Esophagus squamous epithelium (tissue), 5 donors: ENCODE results near the gene CDKN2D. TPM values are rescaled to one million over a fixed set of nuclear protein-coding genes. Genes with fewer than 3 reads are reported as not detected.
A peak's percentile ranks its signal among the peaks of the same experiment; 100 is the strongest.
"Not testable (repeated sequence)": the region's sequence is repeated elsewhere in the genome, so short reads cannot be mapped to it uniquely, and the experiment has no call there.

Source experiments
- DNase-seq: peaks from one replicate; lab custom pipeline; 2025; lab: John Stamatoyannopoulos, UW
- H3K27ac ChIP-seq, 4 donors: fragments of 200-600 bp; sonication (generic); one replicate each; pipeline ENCODE4 v1.5.1; 2016 to 2019; ENCODE audit warnings: mild to moderate bottlenecking in 1 of 4
- H3K27me3 ChIP-seq, 4 donors: fragments of 200-600 bp; sonication (generic); 1 replicate in 3 of 4; 2 replicates in 1 of 4; pipeline versions ENCODE4 v1.5.1 to v1.6.0; 2017 to 2021; ENCODE audit warnings: antibody characterized with exemption in 1 of 4
- H3K36me3 ChIP-seq, 3 donors: fragments of 200-600 bp; sonication (generic); one replicate each; pipeline ENCODE4 v1.5.1; 2016 to 2019
- H3K4me1 ChIP-seq, 3 donors: fragments of 200-600 bp; sonication (generic); one replicate each; pipeline ENCODE4 v1.5.1; 2017 to 2019
- H3K4me3 ChIP-seq, 4 donors: fragments of 200-600 bp; sonication (generic); 1 replicate in 3 of 4; 2 replicates in 1 of 4; pipeline ENCODE4 v1.5.1; 2016 to 2019; ENCODE audit warnings: mild to moderate bottlenecking in 2 of 4, moderate library complexity in 1 of 4
- H3K9me3 ChIP-seq, 3 donors: fragments of 200-600 bp; sonication (generic); one replicate each; pipeline ENCODE4 v1.5.1; 2016 to 2019
- POLR2A ChIP-seq, 4 donors: fragments of 450-650 bp; IDR thresholded peaks; one replicate each; pipeline ENCODE4 v1.6.1; 2017; ENCODE audit warnings: antibody characterized with exemption in 4 of 4, mild to moderate bottlenecking in 4 of 4, moderate library complexity in 3 of 4
- WGBS, 2 donors: methylation state at CpG; one replicate each; pipeline ENCODE4 v1.1.5; 2018; 5-methylcytosine and 5-hydroxymethylcytosine counted together
- intact Hi-C: fragments of 100-400 bp; cut with DNase I; formaldehyde crosslinking; loops from one replicate; pipeline ENCODE4 v1.15.0; 2022
- total RNA-seq, 4 donors: library from RNA; depleted of rRNA; stranded (reverse); fragments of >200 nt; gene quantifications; one replicate each; pipeline ENCODE4 v1.1.0, GENCODE V29; 2016
- TF ChIP-seq, protein P1 (sequence below), 6 experiments: fragments of 450-650 bp in 4 of 6; fragments of 200-600 bp in 2 of 6; sonication (generic) in 2 of 6; IDR thresholded peaks; one replicate each; pipeline ENCODE4 v1.5.1; 2016 to 2019; ENCODE audit warnings: antibody characterized with exemption in 6 of 6, mild to moderate bottlenecking in 4 of 6, moderate library complexity in 4 of 6
- donor health status: DM: yes; HTN: yes; CAD: no.

Gene CDKN2D
- total RNA-seq, 4 donors from 2014 or later, result 5.1 to 14.4 (median 6.2) TPM

- Histone ChIP-seq H3K36me3 (peaks cover 0 to 67% (median 5%) of the 10 kb centered on the region in 3 donors), H3K27me3 (peaks cover 0 to 7% (median 0%) of the 10 kb centered on the region in 4 donors), H3K4me1 (peaks cover 0 to 24% (median 0%) of the 10 kb centered on the region in 3 donors), H3K9me3 (no peaks in the 10 kb centered on the region), H3K4me3 (no peak overlapping the region), H3K27ac (no peak overlapping the region)
- DNase-seq, result no peak
- TF ChIP-seq, protein P1, sequence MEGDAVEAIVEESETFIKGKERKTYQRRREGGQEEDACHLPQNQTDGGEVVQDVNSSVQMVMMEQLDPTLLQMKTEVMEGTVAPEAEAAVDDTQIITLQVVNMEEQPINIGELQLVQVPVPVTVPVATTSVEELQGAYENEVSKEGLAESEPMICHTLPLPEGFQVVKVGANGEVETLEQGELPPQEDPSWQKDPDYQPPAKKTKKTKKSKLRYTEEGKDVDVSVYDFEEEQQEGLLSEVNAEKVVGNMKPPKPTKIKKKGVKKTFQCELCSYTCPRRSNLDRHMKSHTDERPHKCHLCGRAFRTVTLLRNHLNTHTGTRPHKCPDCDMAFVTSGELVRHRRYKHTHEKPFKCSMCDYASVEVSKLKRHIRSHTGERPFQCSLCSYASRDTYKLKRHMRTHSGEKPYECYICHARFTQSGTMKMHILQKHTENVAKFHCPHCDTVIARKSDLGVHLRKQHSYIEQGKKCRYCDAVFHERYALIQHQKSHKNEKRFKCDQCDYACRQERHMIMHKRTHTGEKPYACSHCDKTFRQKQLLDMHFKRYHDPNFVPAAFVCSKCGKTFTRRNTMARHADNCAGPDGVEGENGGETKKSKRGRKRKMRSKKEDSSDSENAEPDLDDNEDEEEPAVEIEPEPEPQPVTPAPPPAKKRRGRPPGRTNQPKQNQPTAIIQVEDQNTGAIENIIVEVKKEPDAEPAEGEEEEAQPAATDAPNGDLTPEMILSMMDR (IDR thresholded peaks at IDR 0.05), result no peak
- TF ChIP-seq POLR2A (IDR thresholded peaks at IDR 0.05), result no peak
- intact Hi-C loops, result no loop called here
- WGBS, 2 donors, result 82 to 87% methylated on average over 12 to 13 of the region's 13 CpGs
Measured at GRCh38 chr19:10582091-10582490, 13.3 kb upstream of the CDKN2D start.

DNA sequence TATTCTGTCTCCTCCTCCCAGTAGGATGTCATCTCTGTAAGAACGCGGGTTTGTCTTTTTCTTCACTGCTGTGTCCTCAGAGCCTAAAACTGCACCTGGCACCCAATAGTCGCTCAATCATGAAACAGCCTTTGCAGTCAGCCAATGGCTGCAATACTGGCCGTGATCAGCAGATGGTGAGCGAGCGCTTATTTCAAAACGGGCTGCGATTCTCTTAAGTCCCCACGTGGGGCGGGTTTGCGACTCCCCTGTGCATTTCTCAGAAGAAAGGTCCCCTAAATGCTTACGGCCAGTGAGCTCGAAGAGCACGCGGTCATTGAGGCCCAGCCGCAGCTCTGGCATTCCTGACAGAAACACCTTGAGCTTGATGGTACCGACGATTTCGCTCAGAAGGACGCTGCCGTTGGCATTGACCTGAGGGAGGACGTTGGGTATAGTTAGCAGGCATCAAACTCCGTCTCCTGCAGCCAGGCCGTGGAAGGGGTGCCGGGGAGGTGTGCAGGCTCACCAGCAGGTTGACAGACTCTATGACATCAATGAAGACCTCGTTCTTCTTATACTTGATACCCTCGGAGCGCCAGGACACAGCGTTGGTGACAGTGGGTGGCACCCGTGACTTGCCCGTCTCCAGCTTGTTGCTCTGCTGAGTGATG lies 12.3 kb upstream of the CDKN2D start:
- WGBS, 2 donors, result 0 to 3% methylated on average over 4 to 14 of the region's 31 CpGs
- Histone ChIP-seq H3K27ac (no peak overlapping the region), H3K36me3 (peaks cover 0 to 77% (median 5%) of the 10 kb centered on the region in 3 donors), H3K27me3 (no peaks in the 10 kb centered on the region), H3K9me3 (no peaks in the 10 kb centered on the region), H3K4me1 (peaks cover 0 to 17% (median 0%) of the 10 kb centered on the region in 3 donors), H3K4me3 (peak overlapping the region in 1 of 4 donors; percentile 1)
- TF ChIP-seq POLR2A (IDR thresholded peaks at IDR 0.05), result no peak
- TF ChIP-seq, protein P1 (IDR thresholded peaks at IDR 0.05), result peak; percentile 96 to 99 (median 98)
- intact Hi-C loops, result loop anchor here (2.0 kb wide), 1 partner anchor 64 kb away; no protein-coding TSS in a partner anchor
- DNase-seq, result peak; percentile 36

DNA sequence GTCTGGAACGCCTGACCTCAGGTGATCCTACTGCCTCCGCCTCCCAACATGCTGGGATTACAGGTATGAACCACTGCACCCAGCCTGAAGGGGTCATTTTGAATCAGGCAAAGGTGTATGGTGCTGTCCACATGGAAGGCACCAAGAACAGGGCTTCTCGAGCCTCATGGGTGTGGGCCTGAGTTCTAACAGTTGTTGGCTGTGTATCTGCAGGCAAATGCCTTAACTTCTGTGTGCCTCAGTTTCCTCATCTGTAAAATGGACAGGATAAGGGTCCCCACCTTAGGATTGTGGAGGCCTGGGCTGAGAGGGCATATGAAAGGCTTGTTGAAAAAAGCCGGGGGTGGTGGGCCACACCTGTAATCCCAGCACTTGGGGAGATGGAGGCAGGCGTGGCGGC lies 9.2 kb upstream of the CDKN2D start:
- Histone ChIP-seq H3K9me3 (no peaks in the 10 kb centered on the region), H3K4me1 (peaks cover 0 to 9% (median 0%) of the 10 kb centered on the region in 3 donors), H3K27me3 (no peaks in the 10 kb centered on the region), H3K4me3 (no peak overlapping the region), H3K36me3 (peaks cover 0 to 82% (median 5%) of the 10 kb centered on the region in 3 donors), H3K27ac (no peak overlapping the region)
- no peak for DNase-seq
- no peak for TF ChIP-seq POLR2A (IDR thresholded peaks at IDR 0.05)
- 82 to 94% methylated on average over 3 to 4 of the region's 6 CpGs for WGBS, 2 donors
- intact Hi-C loops, result loop anchor here (10.0 kb wide), 2 partner anchors 117 to 173 kb away; partner anchors contain the start of gene CDC37

GRCh38 chr19:10575011-10575716 lies 6.4 kb upstream of the CDKN2D start:
- H3K36me3 ChIP-seq, result peaks cover 0 to 58% (median under 1%) of the 10 kb centered on the region in 3 donors
- H3K4me3 ChIP-seq, result no peak overlapping the region
- intact Hi-C loops, result loop anchor here (10.0 kb wide), 2 partner anchors 120 to 170 kb away; partner anchors contain the start of gene CDC37
- H3K27ac ChIP-seq, result no peak overlapping the region
- peaks cover 0 to 8% (median 6%) of the 10 kb centered on the region in 3 donors for H3K4me1 ChIP-seq
- H3K9me3 ChIP-seq, result no peaks in the 10 kb centered on the region
- DNase-seq, result no peak
- TF ChIP-seq POLR2A (IDR thresholded peaks at IDR 0.05), result no peak
- TF ChIP-seq, protein P1 (IDR thresholded peaks at IDR 0.05), result no peak
- H3K27me3 ChIP-seq, result no peaks in the 10 kb centered on the region
- 78 to 85% methylated on average over 6 of the region's 6 CpGs for WGBS, 2 donors

DNA sequence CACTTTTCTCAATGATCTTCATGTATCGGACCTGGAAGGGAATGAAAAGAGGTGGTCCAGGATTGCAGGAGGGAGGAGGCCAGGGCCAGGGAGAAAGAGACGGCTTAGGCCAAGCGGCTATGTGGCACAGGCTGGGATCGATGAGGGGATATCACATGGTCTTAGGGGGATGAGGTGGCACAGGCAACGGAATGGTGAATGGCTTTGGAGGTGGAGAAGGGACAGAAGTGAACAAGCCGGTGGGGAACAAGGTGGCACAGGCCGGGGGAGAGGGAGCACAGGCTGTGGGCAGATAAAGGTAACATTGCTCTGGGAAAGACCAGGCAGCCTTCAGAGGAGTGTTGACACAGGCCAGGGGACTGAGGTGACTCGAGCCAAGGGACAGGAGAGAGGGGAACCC lies 5.7 kb upstream of the CDKN2D start:
- Histone ChIP-seq H3K4me1 (peaks cover 2 to 15% (median 9%) of the 10 kb centered on the region in 3 donors), H3K27me3 (no peaks in the 10 kb centered on the region), H3K27ac (no peak overlapping the region), H3K4me3 (no peak overlapping the region), H3K9me3 (no peaks in the 10 kb centered on the region), H3K36me3 (peaks cover 0 to 51% (median 0%) of the 10 kb centered on the region in 3 donors)
- no peak for DNase-seq
- intact Hi-C loops, result loop anchor here (10.0 kb wide), 2 partner anchors 120 to 170 kb away; partner anchors contain the start of gene CDC37
- WGBS, 2 donors, result 76 to 87% methylated on average over 7 of the region's 8 CpGs
- TF ChIP-seq POLR2A (IDR thresholded peaks at IDR 0.05), result no peak
- TF ChIP-seq, protein P1 (IDR thresholded peaks at IDR 0.05), result no peak

DNA sequence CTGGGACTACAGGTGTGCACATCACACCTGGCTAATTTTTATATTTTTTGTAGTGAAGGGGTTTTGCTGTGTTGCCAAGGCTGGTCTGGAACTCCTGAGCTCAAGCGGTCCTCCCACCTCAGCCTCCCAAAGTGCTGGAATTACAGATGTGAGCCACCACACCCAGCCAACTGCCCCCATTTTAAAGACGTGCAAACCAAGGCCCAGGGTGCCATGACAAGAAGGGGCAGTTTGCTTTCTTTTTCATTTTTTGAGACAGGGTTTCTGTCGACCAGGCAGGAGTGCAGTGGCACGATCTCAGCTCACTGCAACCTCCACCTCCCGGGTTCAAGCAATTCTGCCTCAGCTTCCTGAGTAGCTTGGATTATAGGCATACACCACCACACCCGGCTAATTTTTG lies 5.0 kb upstream of the CDKN2D start:
- H3K4me3 ChIP-seq, H3K9me3 ChIP-seq, H3K27me3 ChIP-seq, DNase-seq, H3K27ac ChIP-seq: not testable (repeated sequence)
- H3K4me1 ChIP-seq, result peaks cover 5 to 20% (median 13%) of the 10 kb centered on the region in 3 donors
- WGBS, 2 donors, result 80 to 85% methylated on average over 5 to 6 of the region's 6 CpGs
- peaks cover 0 to 44% (median 0%) of the 10 kb centered on the region in 3 donors for H3K36me3 ChIP-seq
- intact Hi-C loops, result loop anchor here (10.0 kb wide), 2 partner anchors 121 to 169 kb away; partner anchors contain the start of gene CDC37
